ENCODE measurements around the gene CCDC97. TPM values are rescaled to one million over a fixed set of nuclear protein-coding genes. Genes with fewer than 3 reads are reported as not detected.

Gene CCDC97
- polyA plus RNA-seq, 1 donor from 2014 or later = 4.9 TPM

DNA sequence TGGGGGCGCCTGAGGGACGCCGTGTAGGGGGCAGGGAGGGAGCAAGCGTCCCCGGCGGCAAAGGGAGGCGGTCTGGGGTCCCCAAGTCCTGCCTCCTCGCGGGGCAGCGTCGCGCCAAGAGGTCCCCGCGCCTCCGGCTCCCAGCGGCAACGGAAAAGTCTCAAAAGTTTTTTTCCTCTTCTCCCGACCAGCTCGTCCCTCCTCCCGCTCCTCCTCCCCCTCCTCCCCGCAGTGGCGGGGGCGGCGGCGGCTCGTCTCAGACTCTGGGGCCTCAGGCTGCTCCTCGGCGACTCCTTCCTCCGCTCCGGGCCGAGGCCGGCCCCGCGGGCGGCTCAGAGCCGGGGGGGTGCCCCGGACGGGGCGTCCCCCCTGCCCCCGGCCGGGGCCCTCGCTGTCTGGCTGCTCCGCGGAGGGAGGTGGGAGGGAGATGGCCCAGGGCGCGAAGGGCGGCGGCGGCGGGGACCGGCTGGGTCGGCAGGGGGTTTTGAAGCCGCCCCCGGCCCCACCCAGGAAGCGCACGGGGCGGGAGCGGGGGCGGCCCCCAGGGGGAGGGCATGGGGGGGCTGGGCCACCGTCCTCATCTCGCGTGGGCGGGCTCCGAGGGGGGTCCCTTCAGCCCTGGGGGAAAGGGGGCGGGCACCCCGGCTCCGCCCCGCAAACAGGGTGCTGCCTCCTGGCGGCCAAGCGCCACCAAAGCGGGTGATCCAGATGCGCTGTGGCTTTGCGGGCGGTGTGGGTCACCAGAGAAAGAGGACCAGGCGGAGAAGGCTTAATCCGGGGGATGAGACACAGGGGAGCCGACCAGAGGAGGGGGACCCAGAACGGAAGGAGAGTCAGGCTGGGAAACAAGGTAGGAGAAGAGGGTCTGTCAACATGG is 43.7 kb downstream of the CCDC97 start, which contains the start of gene TGFB1:
TGFB1 (minus strand) TSS at position 457 of the 877 bp plus-strand sequence. CDS start 878 bp downstream, outside the sequence.
- Histone ChIP-seq H3F3A (ENCODE audit: insufficient read depth, low read length, poor library complexity, severe bottlenecking) (no peaks in the 10 kb centered on the region), H2AFZ (ENCODE audit: low read depth, low read length) (no peak within 1 kb of the TSS), H3K27ac (ENCODE audit: low read length) (no peak within 1 kb of the TSS), H3K36me3 (ENCODE audit: insufficient read depth, low read length) (no peaks in the 10 kb centered on the region), H3K79me2 (replicated peaks; ENCODE audit: insufficient read depth, low read length) (no peaks in the 10 kb centered on the region), H3K4me2 (ENCODE audit: low read length) (no peak within 1 kb of the TSS), H3K9me3 (ENCODE audit: low read length) (no peaks in the 10 kb centered on the region), H3K9ac (ENCODE audit: low read length) (peak within 1 kb of the TSS; percentile 36), H3K27me3 (ENCODE audit: insufficient read depth, low read depth, low read length) (peaks cover 52% of the 10 kb centered on the region), H3K9me2 (ENCODE audit: insufficient read depth, low read length) (no peaks in the 10 kb centered on the region), H3K4me3 (ENCODE audit: low read length) (peak within 1 kb of the TSS; percentile 65), H4K20me1 (ENCODE audit: insufficient read depth) (no peaks in the 10 kb centered on the region)
- TF ChIP-seq SMC3 (conservative IDR thresholded peaks at IDR 0.05; ENCODE audit: poor library complexity) (peak; percentile 57), POLR2AphosphoS5 (IDR thresholded peaks at IDR 0.05) (no peak), RAD21 (conservative IDR thresholded peaks at IDR 0.05) (peak; percentile 24), CTCF (IDR thresholded peaks at IDR 0.05; ENCODE audit: poor library complexity, severe bottlenecking) (peak; percentile 71), TAF1 (IDR thresholded peaks at IDR 0.05; ENCODE audit: low read depth) (no peak), MXI1 (conservative IDR thresholded peaks at IDR 0.05; ENCODE audit: poor library complexity, severe bottlenecking) (no peak), EZH2 (IDR thresholded peaks at IDR 0.05; ENCODE audit: borderline replicate concordance, insufficient read depth, low read length, poor library complexity, severe bottlenecking) (no peak)
- TF ChIP-seq, protein P1, sequence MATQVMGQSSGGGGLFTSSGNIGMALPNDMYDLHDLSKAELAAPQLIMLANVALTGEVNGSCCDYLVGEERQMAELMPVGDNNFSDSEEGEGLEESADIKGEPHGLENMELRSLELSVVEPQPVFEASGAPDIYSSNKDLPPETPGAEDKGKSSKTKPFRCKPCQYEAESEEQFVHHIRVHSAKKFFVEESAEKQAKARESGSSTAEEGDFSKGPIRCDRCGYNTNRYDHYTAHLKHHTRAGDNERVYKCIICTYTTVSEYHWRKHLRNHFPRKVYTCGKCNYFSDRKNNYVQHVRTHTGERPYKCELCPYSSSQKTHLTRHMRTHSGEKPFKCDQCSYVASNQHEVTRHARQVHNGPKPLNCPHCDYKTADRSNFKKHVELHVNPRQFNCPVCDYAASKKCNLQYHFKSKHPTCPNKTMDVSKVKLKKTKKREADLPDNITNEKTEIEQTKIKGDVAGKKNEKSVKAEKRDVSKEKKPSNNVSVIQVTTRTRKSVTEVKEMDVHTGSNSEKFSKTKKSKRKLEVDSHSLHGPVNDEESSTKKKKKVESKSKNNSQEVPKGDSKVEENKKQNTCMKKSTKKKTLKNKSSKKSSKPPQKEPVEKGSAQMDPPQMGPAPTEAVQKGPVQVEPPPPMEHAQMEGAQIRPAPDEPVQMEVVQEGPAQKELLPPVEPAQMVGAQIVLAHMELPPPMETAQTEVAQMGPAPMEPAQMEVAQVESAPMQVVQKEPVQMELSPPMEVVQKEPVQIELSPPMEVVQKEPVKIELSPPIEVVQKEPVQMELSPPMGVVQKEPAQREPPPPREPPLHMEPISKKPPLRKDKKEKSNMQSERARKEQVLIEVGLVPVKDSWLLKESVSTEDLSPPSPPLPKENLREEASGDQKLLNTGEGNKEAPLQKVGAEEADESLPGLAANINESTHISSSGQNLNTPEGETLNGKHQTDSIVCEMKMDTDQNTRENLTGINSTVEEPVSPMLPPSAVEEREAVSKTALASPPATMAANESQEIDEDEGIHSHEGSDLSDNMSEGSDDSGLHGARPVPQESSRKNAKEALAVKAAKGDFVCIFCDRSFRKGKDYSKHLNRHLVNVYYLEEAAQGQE (IDR thresholded peaks at IDR 0.05; ENCODE audit: borderline replicate concordance) = no peak

- no peaks in the 10 kb centered on the region for H3K79me2 ChIP-seq (replicated peaks; ENCODE audit: insufficient read depth, low read length)
- no peaks in the 10 kb centered on the region for H4K20me1 ChIP-seq (ENCODE audit: insufficient read depth)
- H3K27me3 ChIP-seq (ENCODE audit: insufficient read depth, low read depth, low read length) = peaks cover 51% of the 10 kb centered on the region
- H3F3A ChIP-seq (ENCODE audit: insufficient read depth, low read length, poor library complexity, severe bottlenecking) = no peaks in the 10 kb centered on the region
- H3K9ac ChIP-seq (ENCODE audit: low read length) = peak overlapping the region; percentile 36
- H3K9me3 ChIP-seq (ENCODE audit: low read length) = no peaks in the 10 kb centered on the region
- H2AFZ ChIP-seq (ENCODE audit: low read depth, low read length) = no peak overlapping the region
- H3K4me2 ChIP-seq (ENCODE audit: low read length) = no peak overlapping the region
- H3K9me2 ChIP-seq (ENCODE audit: insufficient read depth, low read length) = no peaks in the 10 kb centered on the region
- peak overlapping the region; percentile 65 for H3K4me3 ChIP-seq (ENCODE audit: low read length)
- no peak for TF ChIP-seq CTCF (IDR thresholded peaks at IDR 0.05; ENCODE audit: poor library complexity, severe bottlenecking)
- no peak for TF ChIP-seq MXI1 (conservative IDR thresholded peaks at IDR 0.05; ENCODE audit: poor library complexity, severe bottlenecking)
- no peak for TF ChIP-seq TAF1 (IDR thresholded peaks at IDR 0.05; ENCODE audit: low read depth)
- no peak overlapping the region for H3K27ac ChIP-seq (ENCODE audit: low read length)
- H3K36me3 ChIP-seq (ENCODE audit: insufficient read depth, low read length) = no peaks in the 10 kb centered on the region
These were observed 44.5 kb downstream of the CCDC97 start for GRCh38 chr19:41354343-41354953.

Measured in neural cell (in vitro differentiated cells).